ENCODE results near the gene ARHGEF4. TPM values are rescaled to one million over a fixed set of nuclear protein-coding genes. Genes with fewer than 3 reads are reported as not detected.

Gene ARHGEF4
- total RNA-seq, 1 donor from 2014 or later: 4.8 TPM

GRCh38 chr2:130908832-130909231 lies 72.1 kb downstream of the ARHGEF4 start:
- no peaks in the 10 kb centered on the region for H3K79me2 ChIP-seq (ENCODE audit: insufficient read depth, low read length)
- H3K9ac ChIP-seq (ENCODE audit: low read length): no peak overlapping the region
- H3K4me3 Mint-ChIP-seq (ENCODE audit: unreplicated experiment): no peak overlapping the region
- no peaks in the 10 kb centered on the region for H3K9me3 ChIP-seq (ENCODE audit: insufficient read depth, low read depth, low read length)
- peaks cover 6% of the 10 kb centered on the region for H3K4me1 Mint-ChIP-seq (ENCODE audit: low read depth, unreplicated experiment)
- no peak overlapping the region for H3K4me2 ChIP-seq (ENCODE audit: low read length)
- H3K27me3 Mint-ChIP-seq (ENCODE audit: low read depth, unreplicated experiment): peaks cover 12% of the 10 kb centered on the region
- no peaks in the 10 kb centered on the region for H4K20me1 ChIP-seq (ENCODE audit: insufficient read depth, low read length)
- TF ChIP-seq, protein P1, sequence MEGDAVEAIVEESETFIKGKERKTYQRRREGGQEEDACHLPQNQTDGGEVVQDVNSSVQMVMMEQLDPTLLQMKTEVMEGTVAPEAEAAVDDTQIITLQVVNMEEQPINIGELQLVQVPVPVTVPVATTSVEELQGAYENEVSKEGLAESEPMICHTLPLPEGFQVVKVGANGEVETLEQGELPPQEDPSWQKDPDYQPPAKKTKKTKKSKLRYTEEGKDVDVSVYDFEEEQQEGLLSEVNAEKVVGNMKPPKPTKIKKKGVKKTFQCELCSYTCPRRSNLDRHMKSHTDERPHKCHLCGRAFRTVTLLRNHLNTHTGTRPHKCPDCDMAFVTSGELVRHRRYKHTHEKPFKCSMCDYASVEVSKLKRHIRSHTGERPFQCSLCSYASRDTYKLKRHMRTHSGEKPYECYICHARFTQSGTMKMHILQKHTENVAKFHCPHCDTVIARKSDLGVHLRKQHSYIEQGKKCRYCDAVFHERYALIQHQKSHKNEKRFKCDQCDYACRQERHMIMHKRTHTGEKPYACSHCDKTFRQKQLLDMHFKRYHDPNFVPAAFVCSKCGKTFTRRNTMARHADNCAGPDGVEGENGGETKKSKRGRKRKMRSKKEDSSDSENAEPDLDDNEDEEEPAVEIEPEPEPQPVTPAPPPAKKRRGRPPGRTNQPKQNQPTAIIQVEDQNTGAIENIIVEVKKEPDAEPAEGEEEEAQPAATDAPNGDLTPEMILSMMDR (IDR thresholded peaks at IDR 0.05; ENCODE audit: insufficient read depth, low read depth, low read length): no peak
- TF ChIP-seq EZH2 (IDR thresholded peaks at IDR 0.05; ENCODE audit: insufficient read depth, low read length): no peak
- peaks cover 7% of the 10 kb centered on the region for H3K9me3 Mint-ChIP-seq (ENCODE audit: unreplicated experiment)
- no peaks in the 10 kb centered on the region for H3K27me3 ChIP-seq (ENCODE audit: insufficient read depth, low read length)
- FAIRE-seq (no peak), DNase-seq (ENCODE audit: low read depth) (no peak)
- no peaks in the 10 kb centered on the region for H3K4me1 ChIP-seq (ENCODE audit: insufficient read depth, low read length)
- H2AFZ ChIP-seq (ENCODE audit: low read depth, low read length): no peak overlapping the region
- no peak overlapping the region for H3K27ac Mint-ChIP-seq (ENCODE audit: unreplicated experiment)
- no peaks in the 10 kb centered on the region for H3K36me3 ChIP-seq (ENCODE audit: insufficient read depth, low read length)
- no peaks in the 10 kb centered on the region for H3K36me3 Mint-ChIP-seq (ENCODE audit: low read depth, unreplicated experiment)
- no peak overlapping the region for H3K4me3 ChIP-seq (ENCODE audit: insufficient read depth, low read depth, low read length)
- H3K27ac ChIP-seq (ENCODE audit: low read depth, low read length): no peak overlapping the region

GRCh38 chr2:130910931-130911330 lies 74.2 kb downstream of the ARHGEF4 start:
- Histone ChIP-seq H3K4me3 (ENCODE audit: insufficient read depth, low read depth, low read length) (no peak overlapping the region), H3K4me2 (ENCODE audit: low read length) (no peak overlapping the region), H3K27ac (ENCODE audit: low read depth, low read length) (no peak overlapping the region), H3K79me2 (ENCODE audit: insufficient read depth, low read length) (no peaks in the 10 kb centered on the region), H3K4me1 (ENCODE audit: insufficient read depth, low read length) (no peaks in the 10 kb centered on the region), H4K20me1 (ENCODE audit: insufficient read depth, low read length) (no peaks in the 10 kb centered on the region), H3K9ac (ENCODE audit: low read length) (no peak overlapping the region), H3K36me3 (ENCODE audit: insufficient read depth, low read length) (no peaks in the 10 kb centered on the region), H2AFZ (ENCODE audit: low read depth, low read length) (no peak overlapping the region), H3K27me3 (ENCODE audit: insufficient read depth, low read length) (no peaks in the 10 kb centered on the region), H3K9me3 (ENCODE audit: insufficient read depth, low read depth, low read length) (no peaks in the 10 kb centered on the region)
- FAIRE-seq: no peak
- no peak for DNase-seq (ENCODE audit: low read depth)
- peaks cover 13% of the 10 kb centered on the region for H3K27me3 Mint-ChIP-seq (ENCODE audit: low read depth, unreplicated experiment)
- peaks cover 7% of the 10 kb centered on the region for H3K9me3 Mint-ChIP-seq (ENCODE audit: unreplicated experiment)
- no peak overlapping the region for H3K27ac Mint-ChIP-seq (ENCODE audit: unreplicated experiment)
- no peak overlapping the region for H3K4me3 Mint-ChIP-seq (ENCODE audit: unreplicated experiment)
- H3K36me3 Mint-ChIP-seq (ENCODE audit: low read depth, unreplicated experiment): no peaks in the 10 kb centered on the region
- TF ChIP-seq, protein P1 (IDR thresholded peaks at IDR 0.05; ENCODE audit: insufficient read depth, low read depth, low read length): no peak
- no peak for TF ChIP-seq EZH2 (IDR thresholded peaks at IDR 0.05; ENCODE audit: insufficient read depth, low read length)
- H3K4me1 Mint-ChIP-seq (ENCODE audit: low read depth, unreplicated experiment): peaks cover 6% of the 10 kb centered on the region

GRCh38 chr2:130911482-130911881 lies 74.8 kb downstream of the ARHGEF4 start:
- Mint-ChIP-seq H3K27me3 (ENCODE audit: low read depth, unreplicated experiment) (peaks cover 13% of the 10 kb centered on the region), H3K4me1 (ENCODE audit: low read depth, unreplicated experiment) (peaks cover 6% of the 10 kb centered on the region), H3K4me3 (ENCODE audit: unreplicated experiment) (no peak overlapping the region), H3K27ac (ENCODE audit: unreplicated experiment) (no peak overlapping the region), H3K36me3 (ENCODE audit: low read depth, unreplicated experiment) (no peaks in the 10 kb centered on the region), H3K9me3 (ENCODE audit: unreplicated experiment) (peaks cover 2% of the 10 kb centered on the region)
- H3K79me2 ChIP-seq (ENCODE audit: insufficient read depth, low read length): no peaks in the 10 kb centered on the region
- H2AFZ ChIP-seq (ENCODE audit: low read depth, low read length): no peak overlapping the region
- H3K9me3 ChIP-seq (ENCODE audit: insufficient read depth, low read depth, low read length): no peaks in the 10 kb centered on the region
- no peaks in the 10 kb centered on the region for H4K20me1 ChIP-seq (ENCODE audit: insufficient read depth, low read length)
- H3K27ac ChIP-seq (ENCODE audit: low read depth, low read length): no peak overlapping the region
- H3K4me3 ChIP-seq (ENCODE audit: insufficient read depth, low read depth, low read length): no peak overlapping the region
- H3K36me3 ChIP-seq (ENCODE audit: insufficient read depth, low read length): no peaks in the 10 kb centered on the region
- FAIRE-seq (no peak), DNase-seq (ENCODE audit: low read depth) (no peak)
- no peak overlapping the region for H3K4me2 ChIP-seq (ENCODE audit: low read length)
- peaks cover under 1% of the 10 kb centered on the region for H3K27me3 ChIP-seq (ENCODE audit: insufficient read depth, low read length)
- H3K4me1 ChIP-seq (ENCODE audit: insufficient read depth, low read length): no peaks in the 10 kb centered on the region
- H3K9ac ChIP-seq (ENCODE audit: low read length): no peak overlapping the region
- TF ChIP-seq, protein P1 (IDR thresholded peaks at IDR 0.05; ENCODE audit: insufficient read depth, low read depth, low read length): no peak
- TF ChIP-seq EZH2 (IDR thresholded peaks at IDR 0.05; ENCODE audit: insufficient read depth, low read length): no peak

All from astrocyte (in vitro differentiated cells and primary cell).